H9 (cell line): ENCODE data around the gene CCNC. TPM values are rescaled to one million over a fixed set of nuclear protein-coding genes. Genes with fewer than 3 reads are reported as not detected.

Source experiments
- DNase-seq: peaks from one replicate; pipeline ENCODE4 v3.0.0-alpha.2; 2017
- H2AFZ ChIP-seq: one replicate; pipeline ENCODE4 v1.6.1; 2013; ENCODE audit warnings: mild to moderate bottlenecking, low read length, control low read depth, moderate library complexity
- H2AK5ac ChIP-seq: 2 replicates; pipeline ENCODE4 v1.6.1; 2013; ENCODE audit warnings: low read length, control low read depth, mixed read lengths; ENCODE audit not compliant: insufficient read length
- H2BK120ac ChIP-seq: one replicate; pipeline ENCODE4 v1.6.1; 2013; ENCODE audit warnings: low read depth, mild to moderate bottlenecking, low read length, control low read depth, inconsistent platforms; ENCODE audit not compliant: poor library complexity, severe bottlenecking
- H2BK12ac ChIP-seq: 2 replicates; pipeline ENCODE4 v1.6.1; 2013; ENCODE audit warnings: low read length, control low read depth, mixed read lengths, low read depth; ENCODE audit not compliant: insufficient read length
- H2BK15ac ChIP-seq: 2 replicates; pipeline ENCODE4 v1.6.1; 2013; ENCODE audit warnings: low read depth, low read length, control low read depth
- H2BK20ac ChIP-seq: one replicate; pipeline ENCODE4 v1.6.1; 2013; ENCODE audit warnings: low read depth, mild to moderate bottlenecking, low read length, control low read depth, inconsistent platforms; ENCODE audit not compliant: poor library complexity, severe bottlenecking
- H2BK5ac ChIP-seq: 2 replicates; pipeline ENCODE4 v1.6.1; 2013; ENCODE audit warnings: low read length, control low read depth, mixed read lengths; ENCODE audit not compliant: insufficient read length
- H3K14ac ChIP-seq: 2 replicates; pipeline ENCODE4 v1.6.1; 2013; ENCODE audit warnings: low read length, control low read depth; ENCODE audit not compliant: insufficient read depth
- H3K18ac ChIP-seq: 2 replicates; pipeline ENCODE4 v1.6.1; 2013; ENCODE audit warnings: low read depth, mild to moderate bottlenecking, mixed read lengths, low read length, control low read depth; ENCODE audit not compliant: insufficient read length
- H3K23ac ChIP-seq: 2 replicates; pipeline ENCODE4 v1.6.1; 2013; ENCODE audit warnings: low read length, control low read depth, mixed read lengths, low read depth; ENCODE audit not compliant: insufficient read length
- H3K23me2 ChIP-seq: 2 replicates; pipeline ENCODE4 v1.6.1; 2013; ENCODE audit warnings: low read depth, mild to moderate bottlenecking, mixed read lengths, low read length, control low read depth; ENCODE audit not compliant: insufficient read length, poor library complexity, severe bottlenecking
- H3K27ac ChIP-seq: 2 replicates; pipeline ENCODE4 v1.5.1; 2013; ENCODE audit warnings: low read length, control low read depth, mixed read lengths, low read depth; ENCODE audit not compliant: insufficient read length
- H3K27me3 ChIP-seq: 2 replicates; pipeline ENCODE4 v1.6.1; 2013; ENCODE audit warnings: low read length, control low read depth, inconsistent platforms; ENCODE audit not compliant: insufficient read depth
- H3K4ac ChIP-seq: 2 replicates; pipeline ENCODE4 v1.6.1; 2013; ENCODE audit warnings: low read depth, mild to moderate bottlenecking, control low read depth, inconsistent platforms, low read length, moderate library complexity
- H3K4me1 ChIP-seq: 2 replicates; pipeline ENCODE4 v1.6.1; 2013; ENCODE audit warnings: low read length, control low read depth, inconsistent platforms; ENCODE audit not compliant: insufficient read depth
- H3K4me2 ChIP-seq: 2 replicates; pipeline ENCODE4 v1.6.1; 2013; ENCODE audit warnings: low read length, control low read depth, mixed read lengths; ENCODE audit not compliant: insufficient read length, insufficient read depth
- H3K56ac ChIP-seq: 2 replicates; pipeline ENCODE4 v1.6.1; 2013; ENCODE audit warnings: low read depth, mild to moderate bottlenecking, mixed read lengths, low read length, control low read depth; ENCODE audit not compliant: insufficient read length
- H3K79me1 ChIP-seq: 2 replicates; pipeline ENCODE4 v1.6.1; 2013; ENCODE audit warnings: low read depth, mild to moderate bottlenecking, moderate library complexity, low read length, control low read depth, inconsistent platforms; ENCODE audit not compliant: insufficient read depth, poor library complexity, severe bottlenecking
- H3K79me2 ChIP-seq: 2 replicates; pipeline ENCODE4 v1.6.1; 2013; ENCODE audit warnings: low read length, control low read depth, inconsistent platforms; ENCODE audit not compliant: insufficient read depth
- H3K9ac ChIP-seq: 2 replicates; pipeline ENCODE4 v1.6.1; 2013; ENCODE audit warnings: low read length, control low read depth, mixed read lengths; ENCODE audit not compliant: insufficient read length; ENCODE audit errors: extremely low read depth
- H3K9me3 ChIP-seq: one replicate; pipeline ENCODE4 v1.6.1; 2013; ENCODE audit warnings: low read depth, low read length, inconsistent platforms; ENCODE audit not compliant: control insufficient read depth
- H3T11ph ChIP-seq: one replicate; pipeline ENCODE4 v1.6.1; 2013; ENCODE audit warnings: mild to moderate bottlenecking, low read length, control low read depth, inconsistent platforms
- H4K20me1 ChIP-seq: one replicate; pipeline ENCODE4 v1.6.1; 2013; ENCODE audit not compliant: control insufficient read depth, insufficient read length, insufficient read depth
- H4K5ac ChIP-seq: 2 replicates; pipeline ENCODE4 v1.6.1; 2013; ENCODE audit warnings: low read depth, mild to moderate bottlenecking, mixed read lengths, low read length, control low read depth; ENCODE audit not compliant: insufficient read length
- H4K8ac ChIP-seq: replicated peaks from 2 replicates; pipeline ENCODE4 v1.6.1; 2013; ENCODE audit warnings: low read length, control low read depth, mixed read lengths, low read depth; ENCODE audit not compliant: insufficient read length
- H4K91ac ChIP-seq: 2 replicates; pipeline ENCODE4 v1.6.1; 2013; ENCODE audit warnings: low read depth, mild to moderate bottlenecking, moderate library complexity, mixed read lengths, low read length, control low read depth; ENCODE audit not compliant: insufficient read length
- H3K27ac Mint-ChIP-seq, 3 experiments: 2 replicates in 2 of 3; 3 replicates in 1 of 3; pipeline ENCODE4 v1.8.0; 2020 to 2021; ENCODE audit warnings: mixed read lengths in 3 of 3, mild to moderate bottlenecking in 1 of 3, moderate library complexity in 1 of 3
- H3K27me3 Mint-ChIP-seq: 2 replicates; pipeline ENCODE4 v1.8.0; 2021; ENCODE audit warnings: low read depth, mild to moderate bottlenecking, moderate library complexity, mixed read lengths
- H3K36me3 Mint-ChIP-seq, 3 experiments: 2 replicates in 2 of 3; 3 replicates in 1 of 3; pipeline ENCODE4 v1.8.0; 2020 to 2021; ENCODE audit warnings: low read depth in 3 of 3, mixed read lengths in 3 of 3; ENCODE audit not compliant: insufficient read depth in 1 of 3
- H3K4me1 Mint-ChIP-seq, 2 experiments: 2 replicates each; pipeline ENCODE4 v1.8.0; 2020; ENCODE audit warnings: mixed read lengths in 2 of 2
- H3K4me3 Mint-ChIP-seq, 2 experiments: 2 replicates in 1 of 2; 3 replicates in 1 of 2; pipeline ENCODE4 v1.8.0; 2020 to 2021; ENCODE audit warnings: mild to moderate bottlenecking in 2 of 2, mixed read lengths in 2 of 2, moderate library complexity in 1 of 2
- H3K9me3 Mint-ChIP-seq, 2 experiments: 2 replicates in 1 of 2; 3 replicates in 1 of 2; pipeline ENCODE4 v1.8.0; 2020; ENCODE audit warnings: mild to moderate bottlenecking in 2 of 2, mixed read lengths in 2 of 2, moderate library complexity in 1 of 2
- WGBS: extraction: QIAGEN DNeasy Blood & Tissue Kit; methylation state at CpG from one replicate; pipeline ENCODE4 v1.1.7; 2013; ENCODE audit warnings: missing lambda C conversion rate, low lambda C conversion rate, mixed read lengths; ENCODE audit not compliant: insufficient read length; ENCODE audit errors: extremely low coverage; 5-methylcytosine and 5-hydroxymethylcytosine counted together
- total RNA-seq: library from RNA; stranded (reverse); gene quantifications from 2 replicates; pipeline ENCODE4 v1.2.1, GENCODE V29; 2021
- TF ChIP-seq, protein P1 (sequence below): fragments of 200-600 bp; sonication (generic); conservative IDR thresholded peaks from 3 replicates; pipeline ENCODE4 v1.8.0; 2021; ENCODE audit warnings: antibody characterized with exemption, mild to moderate bottlenecking

The CCNC gene
- total RNA-seq, 1 experiment from 2014 or later: 112 TPM

- Histone ChIP-seq H2AK5ac (no peak overlapping the region), H2BK120ac (peak overlapping the region; percentile 82), H3K79me2 (no peaks in the 10 kb centered on the region), H3K18ac (peak overlapping the region; percentile 98), H3K79me1 (peaks cover 3% of the 10 kb centered on the region), H2BK12ac (no peak overlapping the region), H3K23me2 (no peaks in the 10 kb centered on the region), H3K4me1 (no peaks in the 10 kb centered on the region), H3K9me3 (no peaks in the 10 kb centered on the region), H4K8ac (no peak overlapping the region), H2BK5ac (peak overlapping the region; percentile 66), H3K4ac (no peak overlapping the region; the same call in 1 of the 2 replicates), H4K91ac (no peak overlapping the region), H3K14ac (peak overlapping the region; percentile 97; the same call in 1 of the 2 replicates), H3K27ac (peak overlapping the region; percentile 59), H3K27me3 (no peaks in the 10 kb centered on the region), H3K23ac (no peak overlapping the region), H4K5ac (peak overlapping the region; percentile 36), H3T11ph (no peak overlapping the region), H3K4me2 (peak overlapping the region; percentile 77), H3K9ac (peak overlapping the region; percentile 92), H2BK20ac (no peak overlapping the region), H2BK15ac (no peak overlapping the region), H2AFZ (peak overlapping the region; percentile 92), H3K56ac (peak overlapping the region; percentile 22), H4K20me1 (no peaks in the 10 kb centered on the region)
- H3K27ac Mint-ChIP-seq: peak overlapping the region; percentile 99 to 100 (median 99)
- TF ChIP-seq, protein P1, sequence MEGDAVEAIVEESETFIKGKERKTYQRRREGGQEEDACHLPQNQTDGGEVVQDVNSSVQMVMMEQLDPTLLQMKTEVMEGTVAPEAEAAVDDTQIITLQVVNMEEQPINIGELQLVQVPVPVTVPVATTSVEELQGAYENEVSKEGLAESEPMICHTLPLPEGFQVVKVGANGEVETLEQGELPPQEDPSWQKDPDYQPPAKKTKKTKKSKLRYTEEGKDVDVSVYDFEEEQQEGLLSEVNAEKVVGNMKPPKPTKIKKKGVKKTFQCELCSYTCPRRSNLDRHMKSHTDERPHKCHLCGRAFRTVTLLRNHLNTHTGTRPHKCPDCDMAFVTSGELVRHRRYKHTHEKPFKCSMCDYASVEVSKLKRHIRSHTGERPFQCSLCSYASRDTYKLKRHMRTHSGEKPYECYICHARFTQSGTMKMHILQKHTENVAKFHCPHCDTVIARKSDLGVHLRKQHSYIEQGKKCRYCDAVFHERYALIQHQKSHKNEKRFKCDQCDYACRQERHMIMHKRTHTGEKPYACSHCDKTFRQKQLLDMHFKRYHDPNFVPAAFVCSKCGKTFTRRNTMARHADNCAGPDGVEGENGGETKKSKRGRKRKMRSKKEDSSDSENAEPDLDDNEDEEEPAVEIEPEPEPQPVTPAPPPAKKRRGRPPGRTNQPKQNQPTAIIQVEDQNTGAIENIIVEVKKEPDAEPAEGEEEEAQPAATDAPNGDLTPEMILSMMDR: no peak
- no peaks in the 10 kb centered on the region for H3K9me3 Mint-ChIP-seq
- DNase-seq: peak; percentile 41
- peaks cover 0 to 4% of the 10 kb centered on the region in 2 experiments; a peak in 1 of 4 replicates for H3K4me1 Mint-ChIP-seq
- no peaks in the 10 kb centered on the region for H3K27me3 Mint-ChIP-seq
- peak overlapping the region; percentile 96 to 99 for H3K4me3 Mint-ChIP-seq
- no CpG with 5 or more reads among the region's 9 CpGs for whole genome bisulfite sequencing
- H3K36me3 Mint-ChIP-seq: peaks cover 0 to 8% (median 0%) of the 10 kb centered on the region in 3 experiments; a peak in 5 of 7 replicates
These were observed 46.8 kb downstream of the CCNC start for GRCh38 chr6:99521633-99522151.
